KMS-11 (cell line): Measurements from ENCODE around the gene CENPN.

Experiments used
- H2AFZ ChIP-seq: fragments of 200-600 bp; sonication (generic); 2 replicates; pipeline ENCODE4 v1.6.1; 2016; ENCODE audit warnings: antibody characterized with exemption, mixed run types, low read depth
- H3K27ac ChIP-seq: fragments of 200-600 bp; sonication (generic); 2 replicates; pipeline ENCODE4 v1.6.1; 2016; ENCODE audit warnings: mild to moderate bottlenecking, mixed run types
- H3K27me3 ChIP-seq: fragments of 200-600 bp; sonication (generic); 2 replicates; pipeline ENCODE4 v1.6.1; 2017; ENCODE audit warnings: mild to moderate bottlenecking, low read depth, mixed run types, moderate library complexity; ENCODE audit not compliant: insufficient read depth
- H3K36me3 ChIP-seq: fragments of 200-600 bp; sonication (generic); 2 replicates; pipeline ENCODE4 v1.6.1; 2017; ENCODE audit warnings: mild to moderate bottlenecking, mixed run types; ENCODE audit not compliant: insufficient read depth
- H3K4me1 ChIP-seq: fragments of 200-600 bp; sonication (generic); 2 replicates; pipeline ENCODE4 v1.6.1; 2016; ENCODE audit warnings: mild to moderate bottlenecking, low read depth, mixed run types; ENCODE audit not compliant: poor library complexity, severe bottlenecking
- H3K4me2 ChIP-seq: fragments of 200-600 bp; sonication (generic); 2 replicates; pipeline ENCODE4 v1.7.0; 2016; ENCODE audit warnings: mild to moderate bottlenecking, mixed run types
- H3K4me3 ChIP-seq: fragments of 200-600 bp; sonication (generic); IDR thresholded peaks from 2 replicates; pipeline ENCODE4 v1.6.1; 2017; ENCODE audit warnings: low read depth, low read length, mixed read lengths; ENCODE audit not compliant: insufficient read depth
- H3K79me2 ChIP-seq: fragments of 200-600 bp; sonication (generic); 2 replicates; pipeline ENCODE4 v1.6.1; 2016; ENCODE audit warnings: low read depth, mixed run types; ENCODE audit not compliant: insufficient read depth
- H3K9ac ChIP-seq: fragments of 200-600 bp; sonication (generic); 2 replicates; pipeline ENCODE4 v1.6.1; 2016; ENCODE audit warnings: mild to moderate bottlenecking, mixed run types
- H4K20me1 ChIP-seq: fragments of 200-600 bp; sonication (generic); 2 replicates; pipeline ENCODE4 v1.6.1; 2016; ENCODE audit warnings: mild to moderate bottlenecking, mixed run types; ENCODE audit not compliant: insufficient read depth
- TF ChIP-seq, protein P1 (sequence below): fragments of 200-600 bp; sonication (generic); conservative IDR thresholded peaks from 2 replicates; pipeline ENCODE4 v1.6.1; 2017; ENCODE audit warnings: low read depth, mild to moderate bottlenecking, antibody characterized with exemption, low read length, moderate library complexity, mixed read lengths

CENPN gene

GRCh38 chr16:80981103-80981502 lies 25.9 kb upstream of the CENPN start:
- Histone ChIP-seq H3K4me3 (no peak overlapping the region), H3K4me1 (peaks cover 5% of the 10 kb centered on the region), H3K9ac (no peak overlapping the region), H3K36me3 (no peaks in the 10 kb centered on the region), H3K27ac (no peak overlapping the region), H2AFZ (no peak overlapping the region), H3K79me2 (no peaks in the 10 kb centered on the region), H3K27me3 (no peaks in the 10 kb centered on the region), H4K20me1 (no peaks in the 10 kb centered on the region), H3K4me2 (no peak overlapping the region)
- TF ChIP-seq, protein P1, sequence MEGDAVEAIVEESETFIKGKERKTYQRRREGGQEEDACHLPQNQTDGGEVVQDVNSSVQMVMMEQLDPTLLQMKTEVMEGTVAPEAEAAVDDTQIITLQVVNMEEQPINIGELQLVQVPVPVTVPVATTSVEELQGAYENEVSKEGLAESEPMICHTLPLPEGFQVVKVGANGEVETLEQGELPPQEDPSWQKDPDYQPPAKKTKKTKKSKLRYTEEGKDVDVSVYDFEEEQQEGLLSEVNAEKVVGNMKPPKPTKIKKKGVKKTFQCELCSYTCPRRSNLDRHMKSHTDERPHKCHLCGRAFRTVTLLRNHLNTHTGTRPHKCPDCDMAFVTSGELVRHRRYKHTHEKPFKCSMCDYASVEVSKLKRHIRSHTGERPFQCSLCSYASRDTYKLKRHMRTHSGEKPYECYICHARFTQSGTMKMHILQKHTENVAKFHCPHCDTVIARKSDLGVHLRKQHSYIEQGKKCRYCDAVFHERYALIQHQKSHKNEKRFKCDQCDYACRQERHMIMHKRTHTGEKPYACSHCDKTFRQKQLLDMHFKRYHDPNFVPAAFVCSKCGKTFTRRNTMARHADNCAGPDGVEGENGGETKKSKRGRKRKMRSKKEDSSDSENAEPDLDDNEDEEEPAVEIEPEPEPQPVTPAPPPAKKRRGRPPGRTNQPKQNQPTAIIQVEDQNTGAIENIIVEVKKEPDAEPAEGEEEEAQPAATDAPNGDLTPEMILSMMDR, result no peak

DNA sequence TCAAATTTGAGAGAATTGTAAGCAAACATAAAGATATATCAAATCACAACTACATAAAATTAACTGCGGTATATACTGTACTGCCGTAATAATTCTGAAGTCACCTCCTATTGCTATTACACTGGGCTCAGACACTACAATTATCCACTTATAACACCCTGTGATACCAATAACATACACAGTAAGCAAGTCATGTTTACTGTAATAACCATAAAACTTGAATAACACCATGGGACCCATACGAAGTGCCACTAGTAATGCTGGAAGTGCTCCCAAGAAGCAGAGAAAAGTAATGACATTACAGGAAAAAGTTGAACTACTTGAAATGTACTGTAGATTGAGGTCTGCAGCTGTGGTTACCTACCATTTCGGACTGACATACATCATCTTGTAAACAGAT lies 24.4 kb upstream of the CENPN start:
- no peaks in the 10 kb centered on the region for H4K20me1 ChIP-seq
- H3K4me1 ChIP-seq, result peaks cover 5% of the 10 kb centered on the region
- TF ChIP-seq, protein P1, result no peak
- no peak overlapping the region for H3K27ac ChIP-seq
- H3K79me2 ChIP-seq, result no peaks in the 10 kb centered on the region
- H2AFZ ChIP-seq, result no peak overlapping the region
- no peaks in the 10 kb centered on the region for H3K27me3 ChIP-seq
- no peak overlapping the region for H3K4me3 ChIP-seq
- H3K4me2 ChIP-seq, result no peak overlapping the region
- H3K36me3 ChIP-seq, result no peaks in the 10 kb centered on the region
- no peak overlapping the region for H3K9ac ChIP-seq

GRCh38 chr16:80984124-80984892 lies 22.7 kb upstream of the CENPN start:
- H3K27ac ChIP-seq, result no peak overlapping the region
- no peak overlapping the region for H2AFZ ChIP-seq
- TF ChIP-seq, protein P1, result no peak
- H4K20me1 ChIP-seq, result no peaks in the 10 kb centered on the region
- no peaks in the 10 kb centered on the region for H3K4me1 ChIP-seq
- no peaks in the 10 kb centered on the region for H3K36me3 ChIP-seq
- no peaks in the 10 kb centered on the region for H3K27me3 ChIP-seq
- no peak overlapping the region for H3K4me2 ChIP-seq
- no peak overlapping the region for H3K4me3 ChIP-seq
- no peaks in the 10 kb centered on the region for H3K79me2 ChIP-seq
- no peak overlapping the region for H3K9ac ChIP-seq

GRCh38 chr16:80985611-80986010 lies 21.4 kb upstream of the CENPN start:
- no peaks in the 10 kb centered on the region for H3K36me3 ChIP-seq
- TF ChIP-seq, protein P1, result no peak
- no peak overlapping the region for H2AFZ ChIP-seq
- no peak overlapping the region for H3K9ac ChIP-seq
- H3K27me3 ChIP-seq, result no peaks in the 10 kb centered on the region
- H3K4me1 ChIP-seq, result no peaks in the 10 kb centered on the region
- H3K27ac ChIP-seq, result no peak overlapping the region
- no peaks in the 10 kb centered on the region for H4K20me1 ChIP-seq
- no peak overlapping the region for H3K4me3 ChIP-seq
- H3K4me2 ChIP-seq, result no peak overlapping the region
- no peaks in the 10 kb centered on the region for H3K79me2 ChIP-seq
